Tongue (tissue), 3 donors: ENCODE results near the gene MAST3. TPM values are rescaled to one million over a fixed set of nuclear protein-coding genes. Genes with fewer than 3 reads are reported as not detected.

ENCODE experiments used
- DNase-seq: peaks from one replicate; pipeline ENCODE4 v3.0.0-alpha.2; 2015
- small RNA-seq: library from RNA; depleted of rRNA; stranded (forward); fragments of <200 nt; gene quantifications from one replicate; pipeline ENCODE3, GENCODE V24; 2014; ENCODE audit warnings: low replicate concordance
- total RNA-seq: library from RNA; depleted of rRNA; stranded (reverse); fragments of >200 nt; gene quantifications from one replicate; pipeline ENCODE4 v1.2.3, GENCODE V29; 2014

The MAST3 gene
- total RNA-seq, 1 donor from 2014 or later, result 4.9 TPM

DNA sequence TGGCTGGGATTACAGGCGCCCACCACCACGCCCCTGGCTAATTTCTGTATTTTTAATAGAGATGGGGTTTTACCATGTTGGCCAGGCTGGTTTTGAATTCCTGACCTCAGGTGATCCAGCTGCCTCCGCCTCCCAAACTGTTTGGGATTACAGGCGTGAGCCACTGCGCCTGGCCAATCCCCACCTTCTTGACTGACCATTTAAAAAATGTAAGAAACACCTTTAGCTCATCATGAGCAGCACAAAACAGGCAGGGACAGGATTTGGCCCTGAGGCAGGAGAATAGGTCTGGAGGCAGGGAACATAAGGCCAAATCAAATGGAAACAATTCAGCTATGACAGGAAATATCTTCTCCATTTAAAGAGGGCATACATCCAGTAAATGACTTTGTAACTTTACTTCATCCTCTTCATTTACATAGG, 94.1 kb downstream of the MAST3 start:
- no peak for DNase-seq

- DNase-seq, result peak; percentile 100
These were observed 95.3 kb downstream of the MAST3 start, which contains the start of gene MPV17L2 for GRCh38 chr19:18192673-18193387. TSS of gene MPV17L2 (plus strand) at chr19:18193218. CDS start at chr19:18193282, 64 bp downstream.

DNA sequence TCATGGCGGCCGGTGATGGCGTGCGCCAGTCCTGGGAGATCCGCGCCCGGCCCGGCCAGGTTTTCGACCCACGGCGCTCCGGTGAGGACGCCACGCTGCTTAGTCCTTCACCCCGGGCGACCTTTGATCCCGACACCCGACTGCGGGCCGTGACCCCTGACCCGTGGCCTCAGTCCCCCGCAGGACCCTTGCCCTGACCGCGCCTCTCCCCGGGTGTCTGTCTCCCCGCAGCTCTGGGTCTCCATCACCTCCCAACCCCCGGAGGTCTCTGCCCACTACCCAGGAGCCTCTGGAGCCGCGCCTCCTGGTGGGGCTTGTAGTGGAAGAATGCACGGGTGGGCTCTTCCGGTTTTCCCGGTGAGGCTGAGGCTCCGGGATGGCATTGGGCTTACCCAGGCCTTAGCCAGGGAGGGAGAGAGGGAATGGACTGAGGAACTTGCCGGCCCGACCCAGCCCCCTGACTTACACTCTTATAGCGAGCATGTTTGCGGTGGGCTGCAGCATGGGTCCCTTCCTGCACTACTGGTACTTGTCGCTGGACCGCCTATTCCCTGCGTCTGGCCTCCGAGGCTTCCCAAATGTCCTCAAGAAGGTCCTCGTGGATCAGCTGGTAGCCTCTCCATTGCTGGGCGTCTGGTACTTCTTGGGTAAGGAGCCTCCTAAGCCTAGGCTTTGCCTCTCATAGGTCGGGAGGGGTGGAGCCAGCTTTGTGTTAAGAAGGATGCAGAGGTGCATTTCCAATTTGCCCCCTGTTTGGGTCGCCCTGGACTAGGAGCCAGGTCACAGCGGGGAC, 96.0 kb downstream of the MAST3 start:
- peak; percentile 21 for DNase-seq

DNA sequence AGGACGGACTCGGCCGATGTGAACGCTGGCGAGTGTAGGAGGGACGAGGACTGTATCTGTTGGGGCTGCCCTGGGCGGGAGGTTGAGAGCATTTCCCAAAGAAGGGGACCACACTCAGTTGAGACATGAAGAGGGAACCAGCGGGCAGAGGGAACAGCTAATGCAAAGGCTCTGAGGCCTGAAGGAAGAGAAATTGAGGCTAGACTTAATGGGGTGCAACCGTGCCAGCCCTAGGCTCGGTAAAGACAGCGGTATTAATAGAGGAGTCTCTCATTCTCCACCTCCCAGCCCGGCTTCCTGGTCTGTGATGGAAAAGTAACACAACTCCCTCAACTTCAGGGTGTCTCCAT, 96.6 kb downstream of the MAST3 start:
- no peak for DNase-seq

DNA sequence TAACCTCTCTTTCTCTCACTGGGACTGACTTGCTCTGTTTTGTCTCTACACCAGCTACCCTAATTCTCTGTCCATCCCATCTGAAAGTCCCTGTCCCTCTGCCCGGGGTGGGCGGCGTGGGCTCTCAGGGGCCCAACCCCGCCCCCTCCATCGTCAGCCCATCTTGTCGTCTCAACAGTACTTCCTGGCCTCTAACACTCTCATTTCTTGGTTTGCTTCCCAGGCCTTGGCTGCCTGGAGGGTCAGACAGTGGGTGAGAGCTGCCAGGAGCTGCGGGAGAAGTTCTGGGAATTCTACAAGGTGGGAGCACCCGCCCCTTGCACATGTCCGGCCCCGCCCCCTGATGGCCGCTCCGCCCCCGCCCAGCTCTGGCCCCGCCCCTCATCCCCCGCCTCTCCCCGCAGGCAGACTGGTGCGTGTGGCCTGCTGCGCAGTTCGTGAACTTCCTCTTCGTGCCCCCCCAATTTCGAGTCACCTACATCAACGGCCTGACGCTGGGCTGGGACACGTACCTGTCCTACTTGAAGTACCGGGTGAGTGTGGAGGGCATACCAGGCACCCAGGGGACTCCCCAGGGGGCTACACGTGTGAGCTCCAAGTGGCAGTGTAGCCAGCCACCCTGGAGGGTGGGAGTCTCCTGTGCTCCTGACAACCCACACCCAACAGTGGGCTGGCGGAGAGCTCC, 97.1 kb downstream of the MAST3 start:
- DNase-seq, result no peak

GRCh38 chr19:18196511-18196845, 98.9 kb downstream of the MAST3 start:
- no peak for DNase-seq

GRCh38 chr19:18197306-18197705, 99.7 kb downstream of the MAST3 start:
- no peak for DNase-seq

GRCh38 chr19:18197941-18198340, 100.4 kb downstream of the MAST3 start:
- DNase-seq, result no peak

GRCh38 chr19:18198374-18198773, 100.8 kb downstream of the MAST3 start:
- DNase-seq, result no peak

Small RNAs within 50 kb of the gene (small RNA-seq; reads per million reads assigned to genes)
- not detected for gene IFI30

Other genes with a start within 250 kb of the MAST3 start
- 4.6 TPM for gene JAK3, start 249.8 kb upstream of the MAST3 start, total RNA-seq
- 799 TPM for gene RPL18A, start 237.9 kb upstream of the MAST3 start, total RNA-seq
- gene SLC5A5, start 225.8 kb upstream of the MAST3 start, total RNA-seq, result not detected
- gene CCDC124, start 164.8 kb upstream of the MAST3 start, total RNA-seq, result 37.2 TPM
- gene KCNN1, start 130.7 kb upstream of the MAST3 start, total RNA-seq, result 0.41 TPM
- gene ARRDC2, start 89.6 kb upstream of the MAST3 start, total RNA-seq, result 30.1 TPM
- 0.41 TPM for gene IL12RB1, start 10.8 kb upstream of the MAST3 start, total RNA-seq
- 34.5 TPM for gene PIK3R2, start 55.4 kb downstream of the MAST3 start, total RNA-seq
- 0.21 TPM for gene IFI30, start 76.0 kb downstream of the MAST3 start, total RNA-seq
- gene MPV17L2, start 95.4 kb downstream of the MAST3 start, total RNA-seq, result 6.5 TPM
- gene RAB3A, start 106.3 kb downstream of the MAST3 start, total RNA-seq, result 2.1 TPM
- gene PDE4C, start 128.7 kb downstream of the MAST3 start, total RNA-seq, result 5.7 TPM
- gene IQCN, start 176.7 kb downstream of the MAST3 start, total RNA-seq, result 0.62 TPM
- gene JUND, start 183.8 kb downstream of the MAST3 start, total RNA-seq, result 276 TPM
- 143 TPM for gene LSM4, start 225.3 kb downstream of the MAST3 start, total RNA-seq
- 12.7 TPM for gene PGPEP1, start 242.8 kb downstream of the MAST3 start, total RNA-seq